ENCODE data around the gene RGS8.

RGS8 gene

GRCh38 chr1:182685215-182685614 lies 828 bp upstream of the RGS8 start:
- no peak for ATAC-seq
- Mint-ChIP-seq H3K4me3 (no peak overlapping the region), H3K36me3 (no peaks in the 10 kb centered on the region), H3K4me1 (no peaks in the 10 kb centered on the region), H3K9me3 (no peaks in the 10 kb centered on the region), H3K27ac (no peak overlapping the region), H3K27me3 (no peaks in the 10 kb centered on the region)

- no peak overlapping the region for H3K4me3 Mint-ChIP-seq
- ATAC-seq, result no peak
- H3K27ac Mint-ChIP-seq, result no peak overlapping the region
- H3K4me1 Mint-ChIP-seq, result peaks cover 8% of the 10 kb centered on the region
- no peaks in the 10 kb centered on the region for H3K27me3 Mint-ChIP-seq
- H3K36me3 Mint-ChIP-seq, result no peaks in the 10 kb centered on the region
- H3K9me3 Mint-ChIP-seq, result no peaks in the 10 kb centered on the region
Observed at GRCh38 chr1:182682898-182683501, 1.4 kb downstream of the RGS8 start.

GRCh38 chr1:182682406-182682805 lies 2.0 kb downstream of the RGS8 start:
- ATAC-seq, result no peak
- no peak overlapping the region for H3K27ac Mint-ChIP-seq
- no peak overlapping the region for H3K4me3 Mint-ChIP-seq
- H3K9me3 Mint-ChIP-seq, result no peaks in the 10 kb centered on the region
- peaks cover 13% of the 10 kb centered on the region for H3K4me1 Mint-ChIP-seq
- H3K27me3 Mint-ChIP-seq, result no peaks in the 10 kb centered on the region
- H3K36me3 Mint-ChIP-seq, result no peaks in the 10 kb centered on the region

GRCh38 chr1:182681568-182681912 lies 2.8 kb downstream of the RGS8 start:
- peaks cover 17% of the 10 kb centered on the region for H3K4me1 Mint-ChIP-seq
- H3K27ac Mint-ChIP-seq, result no peak overlapping the region
- no peaks in the 10 kb centered on the region for H3K36me3 Mint-ChIP-seq
- no peak for ATAC-seq
- H3K4me3 Mint-ChIP-seq, result no peak overlapping the region
- H3K9me3 Mint-ChIP-seq, result no peaks in the 10 kb centered on the region
- no peaks in the 10 kb centered on the region for H3K27me3 Mint-ChIP-seq

- H3K27ac Mint-ChIP-seq, result no peak overlapping the region
- H3K36me3 Mint-ChIP-seq, result no peaks in the 10 kb centered on the region
- H3K9me3 Mint-ChIP-seq, result no peaks in the 10 kb centered on the region
- H3K4me1 Mint-ChIP-seq, result peaks cover 20% of the 10 kb centered on the region
- no peak for ATAC-seq
- H3K27me3 Mint-ChIP-seq, result no peaks in the 10 kb centered on the region
- H3K4me3 Mint-ChIP-seq, result no peak overlapping the region
Observed at GRCh38 chr1:182680901-182681567, 3.4 kb downstream of the RGS8 start.

GRCh38 chr1:182680408-182680807 lies 4.0 kb downstream of the RGS8 start:
- Mint-ChIP-seq H3K27me3 (no peaks in the 10 kb centered on the region), H3K9me3 (no peaks in the 10 kb centered on the region), H3K36me3 (no peaks in the 10 kb centered on the region), H3K4me1 (peaks cover 20% of the 10 kb centered on the region), H3K4me3 (no peak overlapping the region), H3K27ac (no peak overlapping the region)
- ATAC-seq, result no peak

GRCh38 chr1:182679684-182680083 lies 4.7 kb downstream of the RGS8 start:
- Mint-ChIP-seq H3K27ac (no peak overlapping the region), H3K4me3 (no peak overlapping the region), H3K9me3 (no peaks in the 10 kb centered on the region), H3K27me3 (no peaks in the 10 kb centered on the region), H3K36me3 (no peaks in the 10 kb centered on the region), H3K4me1 (peaks cover 20% of the 10 kb centered on the region)
- no peak for ATAC-seq

GRCh38 chr1:182677397-182678098 lies 6.8 kb downstream of the RGS8 start:
- Mint-ChIP-seq H3K36me3 (no peaks in the 10 kb centered on the region), H3K9me3 (no peaks in the 10 kb centered on the region), H3K4me3 (no peak overlapping the region), H3K27ac (no peak overlapping the region), H3K27me3 (peaks cover 5% of the 10 kb centered on the region), H3K4me1 (peaks cover 20% of the 10 kb centered on the region)
- peak; percentile 81 for ATAC-seq

- Mint-ChIP-seq H3K4me3 (no peak overlapping the region), H3K36me3 (no peaks in the 10 kb centered on the region), H3K27me3 (peaks cover 18% of the 10 kb centered on the region), H3K4me1 (peaks cover 20% of the 10 kb centered on the region), H3K27ac (no peak overlapping the region), H3K9me3 (no peaks in the 10 kb centered on the region)
- ATAC-seq, result no peak
Observed at GRCh38 chr1:182676274-182676673, 8.1 kb downstream of the RGS8 start.

GRCh38 chr1:182674346-182675246 lies 9.8 kb downstream of the RGS8 start:
- H3K9me3 Mint-ChIP-seq, result no peaks in the 10 kb centered on the region
- no peak overlapping the region for H3K4me3 Mint-ChIP-seq
- no peak for ATAC-seq
- H3K4me1 Mint-ChIP-seq, result peaks cover 20% of the 10 kb centered on the region
- H3K36me3 Mint-ChIP-seq, result no peaks in the 10 kb centered on the region
- no peak overlapping the region for H3K27ac Mint-ChIP-seq
- H3K27me3 Mint-ChIP-seq, result peaks cover 31% of the 10 kb centered on the region

- H3K36me3 Mint-ChIP-seq, result no peaks in the 10 kb centered on the region
- peaks cover 8% of the 10 kb centered on the region for H3K4me1 Mint-ChIP-seq
- peaks cover 32% of the 10 kb centered on the region for H3K27me3 Mint-ChIP-seq
- H3K4me3 Mint-ChIP-seq, result no peak overlapping the region
- no peaks in the 10 kb centered on the region for H3K9me3 Mint-ChIP-seq
- no peak overlapping the region for H3K27ac Mint-ChIP-seq
- ATAC-seq, result no peak
Observed at GRCh38 chr1:182672487-182672836, 11.9 kb downstream of the RGS8 start.

GRCh38 chr1:182671750-182672486 lies 12.5 kb downstream of the RGS8 start:
- H3K4me1 Mint-ChIP-seq, result peaks cover 6% of the 10 kb centered on the region
- no peaks in the 10 kb centered on the region for H3K9me3 Mint-ChIP-seq
- H3K4me3 Mint-ChIP-seq, result no peak overlapping the region
- peak; percentile 50 for ATAC-seq
- no peaks in the 10 kb centered on the region for H3K36me3 Mint-ChIP-seq
- peaks cover 32% of the 10 kb centered on the region for H3K27me3 Mint-ChIP-seq
- no peak overlapping the region for H3K27ac Mint-ChIP-seq

- Mint-ChIP-seq H3K4me3 (no peak overlapping the region), H3K9me3 (no peaks in the 10 kb centered on the region), H3K4me1 (no peaks in the 10 kb centered on the region), H3K27me3 (peaks cover 32% of the 10 kb centered on the region), H3K36me3 (no peaks in the 10 kb centered on the region), H3K27ac (no peak overlapping the region)
- no peak for ATAC-seq
Observed at GRCh38 chr1:182670032-182670749, 14.2 kb downstream of the RGS8 start.

GRCh38 chr1:182669266-182669665 lies 15.1 kb downstream of the RGS8 start:
- Mint-ChIP-seq H3K36me3 (no peaks in the 10 kb centered on the region), H3K4me3 (no peak overlapping the region), H3K9me3 (no peaks in the 10 kb centered on the region), H3K4me1 (no peaks in the 10 kb centered on the region), H3K27ac (no peak overlapping the region), H3K27me3 (peaks cover 32% of the 10 kb centered on the region)
- ATAC-seq, result no peak

Measured in stimulated activated memory B cell treated with anti-CD40 and anti-IgM and Interleukin-4, amounts not matched to agents 10 μg/mL and 1 μg/mL and 100 μg/mL, for 72 hours (primary cell).